Fibroblast of lung (primary cell): Measurements from ENCODE around the gene VTA1. TPM values are rescaled to one million over a fixed set of nuclear protein-coding genes. Genes with fewer than 3 reads are reported as not detected.

Source experiments
- DNase-seq, 2 donors: peaks; one replicate each; pipeline versions ENCODE4 v3.0.0 to v3.0.0-alpha.2; 2010; ENCODE audit warnings: low read depth in 2 of 2
- H2AFZ ChIP-seq: 2 replicates; pipeline ENCODE4 v1.5.1; 2012; ENCODE audit warnings: low read length, control low read depth, inconsistent platforms
- H3K27ac ChIP-seq: 2 replicates; pipeline ENCODE4 v1.5.1; 2011; ENCODE audit warnings: low read length, control low read depth; ENCODE audit not compliant: insufficient read depth
- H3K27me3 ChIP-seq: 2 replicates; pipeline ENCODE4 v1.5.1; 2011; ENCODE audit warnings: mild to moderate bottlenecking, low read length; ENCODE audit not compliant: control insufficient read depth, insufficient read depth
- H3K36me3 ChIP-seq: 2 replicates; pipeline ENCODE4 v1.5.1; 2011; ENCODE audit warnings: low read length; ENCODE audit not compliant: control insufficient read depth, insufficient read depth
- H3K4me1 ChIP-seq: 2 replicates; pipeline ENCODE4 v1.5.1; 2011; ENCODE audit warnings: low read length; ENCODE audit not compliant: control insufficient read depth, insufficient read depth; ENCODE audit errors: extremely low read depth
- H3K4me2 ChIP-seq: 2 replicates; pipeline ENCODE4 v1.5.1; 2011; ENCODE audit warnings: low read length, control low read depth; ENCODE audit not compliant: insufficient read depth; ENCODE audit errors: extremely low read depth
- H3K4me3 ChIP-seq, 4 experiments: fragments of 200-600 bp in 1 of 4; sonication (generic) in 1 of 4; replicated peaks in 1 of 4; 2 replicates each; pipeline ENCODE4 v1.5.1; 2011 to 2016; ENCODE audit warnings: low read length in 4 of 4, low read depth in 3 of 4, mild to moderate bottlenecking in 3 of 4, control low read depth in 2 of 4, inconsistent platforms in 1 of 4, mixed read lengths in 1 of 4; ENCODE audit not compliant: insufficient read depth in 1 of 4; ENCODE audit errors: control extremely low read depth in 1 of 4
- H3K79me2 ChIP-seq: 2 replicates; pipeline ENCODE4 v1.5.1; 2012; ENCODE audit warnings: mild to moderate bottlenecking, low read length, inconsistent platforms; ENCODE audit not compliant: control insufficient read depth, insufficient read depth
- H3K9ac ChIP-seq: 2 replicates; pipeline ENCODE4 v1.5.1; 2011; ENCODE audit warnings: mild to moderate bottlenecking, low read length, control low read depth; ENCODE audit not compliant: insufficient read depth
- H3K9me3 ChIP-seq: 2 replicates; pipeline ENCODE4 v1.5.1; 2012; ENCODE audit warnings: low read depth, low read length; ENCODE audit not compliant: control insufficient read depth, insufficient read depth
- H4K20me1 ChIP-seq: 2 replicates; pipeline ENCODE4 v1.5.1; 2011; ENCODE audit warnings: low read length; ENCODE audit not compliant: control insufficient read depth, insufficient read depth; ENCODE audit errors: extremely low read depth
- EZH2 ChIP-seq: IDR thresholded peaks from 2 replicates; pipeline ENCODE4 v1.5.1; 2012; ENCODE audit warnings: low read length, control low read depth, mild to moderate bottlenecking; ENCODE audit errors: missing control alignments
- polyA plus RNA-seq, 2 donors: library from polyadenylated mRNA; depleted of rRNA in 1 of 2; stranded (reverse) in 1 of 2; unstranded in 1 of 2; fragments of >200 nt; gene quantifications; 2 replicates each; pipeline ENCODE4 v1.2.1, GENCODE V29; 2011 to 2012; ENCODE audit warnings: missing spikeins in 1 of 2
- total RNA-seq: library from RNA; depleted of rRNA; stranded (reverse); fragments of >200 nt; gene quantifications from 2 replicates; pipeline ENCODE4 v1.2.1, GENCODE V29; 2014
- TF ChIP-seq, protein P1 (sequence below), 2 donors: IDR thresholded peaks in 1 of 2; conservative IDR thresholded peaks in 1 of 2; 1 replicate in 1 of 2; 2 replicates in 1 of 2; pipeline ENCODE4 v1.5.1; 2011 to 2012; ENCODE audit warnings: low read length in 2 of 2, control low read depth in 1 of 2, inconsistent platforms in 1 of 2, low read depth in 1 of 2, mild to moderate bottlenecking in 1 of 2

The VTA1 gene
- total and polyA plus RNA-seq, 2 donors (not counting 1 experiment from before 2014, with no cell fraction given): 26.3 to 99.3 TPM

DNA sequence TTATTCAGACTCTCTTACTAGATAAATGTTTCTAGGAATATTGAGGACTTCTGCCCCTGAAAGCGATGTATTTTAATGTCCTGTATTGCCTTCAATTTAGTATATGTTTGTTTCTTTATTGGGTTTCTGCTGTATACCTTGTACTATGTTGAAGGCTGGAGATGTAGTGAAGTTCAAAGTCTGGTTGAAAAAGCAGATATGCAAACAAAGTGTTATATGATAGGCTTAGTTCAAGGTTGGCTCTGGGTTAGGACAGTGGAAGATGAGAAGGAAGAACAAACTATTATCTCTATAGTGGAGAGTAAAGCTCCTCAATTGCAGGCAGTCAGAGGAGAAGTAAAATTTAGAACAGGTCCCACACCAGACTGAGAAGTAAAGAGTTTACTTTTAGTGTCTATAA, 118.4 kb downstream of the VTA1 start:
- DNase-seq: no peak
- no peaks in the 10 kb centered on the region for H3K79me2 ChIP-seq
- H3K4me2 ChIP-seq: no peak overlapping the region
- TF ChIP-seq EZH2: no peak
- TF ChIP-seq, protein P1, sequence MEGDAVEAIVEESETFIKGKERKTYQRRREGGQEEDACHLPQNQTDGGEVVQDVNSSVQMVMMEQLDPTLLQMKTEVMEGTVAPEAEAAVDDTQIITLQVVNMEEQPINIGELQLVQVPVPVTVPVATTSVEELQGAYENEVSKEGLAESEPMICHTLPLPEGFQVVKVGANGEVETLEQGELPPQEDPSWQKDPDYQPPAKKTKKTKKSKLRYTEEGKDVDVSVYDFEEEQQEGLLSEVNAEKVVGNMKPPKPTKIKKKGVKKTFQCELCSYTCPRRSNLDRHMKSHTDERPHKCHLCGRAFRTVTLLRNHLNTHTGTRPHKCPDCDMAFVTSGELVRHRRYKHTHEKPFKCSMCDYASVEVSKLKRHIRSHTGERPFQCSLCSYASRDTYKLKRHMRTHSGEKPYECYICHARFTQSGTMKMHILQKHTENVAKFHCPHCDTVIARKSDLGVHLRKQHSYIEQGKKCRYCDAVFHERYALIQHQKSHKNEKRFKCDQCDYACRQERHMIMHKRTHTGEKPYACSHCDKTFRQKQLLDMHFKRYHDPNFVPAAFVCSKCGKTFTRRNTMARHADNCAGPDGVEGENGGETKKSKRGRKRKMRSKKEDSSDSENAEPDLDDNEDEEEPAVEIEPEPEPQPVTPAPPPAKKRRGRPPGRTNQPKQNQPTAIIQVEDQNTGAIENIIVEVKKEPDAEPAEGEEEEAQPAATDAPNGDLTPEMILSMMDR (conservative IDR thresholded peaks at IDR 0.05 in 1 of 2, IDR thresholded peaks at IDR 0.05 in 1 of 2; ENCODE audit: low read depth in 1 of 2, low read length in 2 of 2): no peak
- no peaks in the 10 kb centered on the region for H3K27me3 ChIP-seq
- no peak overlapping the region for H3K4me3 ChIP-seq
- no peaks in the 10 kb centered on the region for H3K4me1 ChIP-seq
- H3K9me3 ChIP-seq: no peaks in the 10 kb centered on the region
- H4K20me1 ChIP-seq: no peaks in the 10 kb centered on the region
- H3K9ac ChIP-seq: no peak overlapping the region
- no peaks in the 10 kb centered on the region for H3K36me3 ChIP-seq
- no peak overlapping the region for H2AFZ ChIP-seq
- no peak overlapping the region for H3K27ac ChIP-seq

DNA sequence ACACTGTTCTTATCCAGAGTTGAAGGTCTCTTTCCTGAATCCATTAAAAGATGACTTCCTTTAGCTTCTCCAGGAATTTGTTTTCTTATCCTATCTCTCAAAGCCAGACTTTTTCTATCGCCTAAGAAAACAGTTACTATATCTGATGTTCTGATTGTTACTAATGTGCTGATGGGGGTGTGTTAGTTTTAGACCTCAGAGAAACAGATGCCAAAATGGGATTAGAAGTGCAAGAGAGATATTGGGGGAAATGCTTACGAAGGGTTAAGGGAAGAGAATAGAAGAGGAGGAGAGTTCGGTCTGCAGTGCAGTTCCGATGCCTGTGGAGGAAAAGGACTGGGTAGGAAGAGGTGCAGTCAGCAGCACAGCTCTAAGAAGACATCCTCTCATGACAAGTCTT, 119.0 kb downstream of the VTA1 start:
- no peaks in the 10 kb centered on the region for H4K20me1 ChIP-seq
- H2AFZ ChIP-seq: no peak overlapping the region
- no peak for TF ChIP-seq EZH2
- TF ChIP-seq, protein P1 (conservative IDR thresholded peaks at IDR 0.05 in 1 of 2, IDR thresholded peaks at IDR 0.05 in 1 of 2; ENCODE audit: low read depth in 1 of 2, low read length in 2 of 2): no peak
- no peak overlapping the region for H3K27ac ChIP-seq
- H3K4me1 ChIP-seq: no peaks in the 10 kb centered on the region
- H3K79me2 ChIP-seq: no peaks in the 10 kb centered on the region
- H3K36me3 ChIP-seq: no peaks in the 10 kb centered on the region
- no peak overlapping the region for H3K4me3 ChIP-seq
- no peak overlapping the region for H3K4me2 ChIP-seq
- DNase-seq: no peak
- no peaks in the 10 kb centered on the region for H3K27me3 ChIP-seq
- H3K9me3 ChIP-seq: no peaks in the 10 kb centered on the region
- H3K9ac ChIP-seq: no peak overlapping the region

DNA sequence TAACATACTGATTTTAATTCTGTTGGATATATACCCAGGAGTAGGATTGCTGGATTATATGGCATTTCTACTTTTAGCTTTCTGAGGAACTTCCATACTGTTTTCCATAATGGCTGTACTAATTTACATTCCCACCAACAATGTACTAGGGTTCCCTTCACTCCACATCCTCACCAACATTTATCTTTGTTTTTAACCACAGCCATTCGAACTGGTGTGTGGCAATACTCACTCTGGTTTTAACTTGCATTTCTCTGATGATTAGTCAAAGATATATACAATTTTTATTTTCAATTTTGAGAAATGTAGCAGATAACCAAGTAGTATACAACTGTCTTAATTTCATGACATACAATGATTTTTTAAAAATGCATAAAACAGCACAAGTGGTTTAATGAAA, 124.4 kb downstream of the VTA1 start:
- Histone ChIP-seq H4K20me1 (no peaks in the 10 kb centered on the region), H3K36me3 (no peaks in the 10 kb centered on the region), H2AFZ (no peak overlapping the region), H3K79me2 (no peaks in the 10 kb centered on the region), H3K4me3 (no peak overlapping the region), H3K4me1 (no peaks in the 10 kb centered on the region), H3K27me3 (no peaks in the 10 kb centered on the region), H3K4me2 (no peak overlapping the region), H3K27ac (no peak overlapping the region), H3K9me3 (no peaks in the 10 kb centered on the region), H3K9ac (no peak overlapping the region)
- peak; percentile 6 to 8 for DNase-seq
- TF ChIP-seq, protein P1 (conservative IDR thresholded peaks at IDR 0.05 in 1 of 2, IDR thresholded peaks at IDR 0.05 in 1 of 2; ENCODE audit: low read depth in 1 of 2, low read length in 2 of 2): no peak
- TF ChIP-seq EZH2: no peak

Other genes starting within 250 kb of the VTA1 start
- not detected in 2 replicates for gene GJE1, start 14.3 kb upstream of the VTA1 start, total RNA-seq
- not detected in 2 replicates for gene GJE1, start 14.3 kb upstream of the VTA1 start, polyA plus RNA-seq
- gene NMBR, start 141 bp upstream of the VTA1 start, total RNA-seq: under 0.01 TPM in 1 of 2 replicates, not detected in the other
- 0.05 TPM in 1 of 2 replicates, not detected in the other for gene NMBR, start 141 bp upstream of the VTA1 start, polyA plus RNA-seq
- 30.0 and 49.9 TPM in 2 replicates for gene ADGRG6, start 154.7 kb downstream of the VTA1 start, total RNA-seq
- 23.4 and 67.2 TPM in 2 replicates for gene ADGRG6, start 154.7 kb downstream of the VTA1 start, polyA plus RNA-seq